GM23248 (cell line): ENCODE measurements around the gene ZNF736. TPM values are rescaled to one million over a fixed set of nuclear protein-coding genes. Genes with fewer than 3 reads are reported as not detected.

Source experiments
- DNase-seq: peaks from one replicate; pipeline ENCODE4 v3.0.0-alpha.2; 2015
- H2AFZ ChIP-seq: fragments of 200-600 bp; sonication (generic); 2 replicates; pipeline ENCODE4 v1.6.1; 2016; ENCODE audit warnings: antibody characterized with exemption
- H3F3A ChIP-seq: fragments of 200-600 bp; sonication (generic); 2 replicates; pipeline ENCODE4 v1.6.1; 2016; ENCODE audit warnings: mild to moderate bottlenecking, antibody characterized with exemption, mixed run types; ENCODE audit not compliant: insufficient read depth
- H3K27ac ChIP-seq: fragments of 200-600 bp; sonication (generic); 2 replicates; pipeline ENCODE4 v1.5.1; 2016; ENCODE audit warnings: mild to moderate bottlenecking
- H3K27me3 ChIP-seq: fragments of 200-600 bp; sonication (generic); replicated peaks from 2 replicates; pipeline ENCODE4 v1.6.1; 2016; ENCODE audit warnings: mild to moderate bottlenecking; ENCODE audit not compliant: insufficient read depth
- H3K36me3 ChIP-seq: fragments of 200-600 bp; sonication (generic); 2 replicates; pipeline ENCODE4 v1.6.1; 2016; ENCODE audit warnings: low read depth, mild to moderate bottlenecking
- H3K4me1 ChIP-seq: fragments of 200-600 bp; sonication (generic); 2 replicates; pipeline ENCODE4 v1.6.1; 2016; ENCODE audit warnings: mild to moderate bottlenecking; ENCODE audit not compliant: insufficient read depth
- H3K4me2 ChIP-seq: fragments of 200-600 bp; sonication (generic); one replicate; pipeline ENCODE4 v1.6.1; 2016; ENCODE audit warnings: mild to moderate bottlenecking; ENCODE audit not compliant: unreplicated experiment
- H3K4me3 ChIP-seq: fragments of 200-600 bp; sonication (generic); 2 replicates; pipeline ENCODE4 v1.5.1; 2016; ENCODE audit warnings: mild to moderate bottlenecking
- H3K79me2 ChIP-seq: fragments of 200-600 bp; sonication (generic); 2 replicates; pipeline ENCODE4 v1.6.1; 2016; ENCODE audit warnings: mild to moderate bottlenecking; ENCODE audit not compliant: insufficient read depth
- H3K9ac ChIP-seq: fragments of 200-600 bp; sonication (generic); 2 replicates; pipeline ENCODE4 v1.6.1; 2016; ENCODE audit warnings: mild to moderate bottlenecking
- H3K9me2 ChIP-seq: fragments of 200-600 bp; sonication (generic); 2 replicates; pipeline ENCODE4 v1.6.1; 2016; ENCODE audit warnings: mixed run types, mild to moderate bottlenecking, moderate library complexity; ENCODE audit not compliant: insufficient read depth
- H3K9me3 ChIP-seq: fragments of 200-600 bp; sonication (generic); one replicate; pipeline ENCODE4 v1.6.1; 2017; ENCODE audit warnings: low read depth
- H4K20me1 ChIP-seq: fragments of 200-600 bp; sonication (generic); 2 replicates; pipeline ENCODE4 v1.6.0; 2016; ENCODE audit not compliant: insufficient read depth
- EZH2 ChIP-seq: fragments of 200-600 bp; sonication (generic); IDR thresholded peaks from 2 replicates; pipeline ENCODE4 v1.6.1; 2018; ENCODE audit warnings: antibody characterized with exemption, mild to moderate bottlenecking; ENCODE audit not compliant: insufficient read depth, poor library complexity, severe bottlenecking
- EZH2phosphoT487 ChIP-seq: fragments of 200-600 bp; sonication (generic); IDR thresholded peaks from 2 replicates; pipeline ENCODE4 v1.6.1; 2018; ENCODE audit warnings: antibody characterized with exemption, moderate library complexity, mild to moderate bottlenecking, low read depth; ENCODE audit not compliant: insufficient read depth
- WGBS, 2 experiments: methylation state at CpG; one replicate each; pipeline ENCODE4 v1.1.6; 2015 to 2017; ENCODE audit warnings: low lambda C conversion rate in 2 of 2, low coverage in 1 of 2; ENCODE audit errors: missing lambda C conversion rate in 2 of 2; 5-methylcytosine and 5-hydroxymethylcytosine counted together
- in situ Hi-C: fragments of 300-500 bp; cut with MboI; formaldehyde crosslinking; loops from 2 replicates; pipeline ENCODE4 v1.15.0; 2020
- polyA plus RNA-seq: library from polyadenylated mRNA; unstranded; fragments of >200 nt; fragmentation: Nextera tagmentation; extraction: Ambion mirVana; gene quantifications from 2 replicates; pipeline ENCODE4 v1.2.1, GENCODE V29; 2016
- total RNA-seq: library from RNA; depleted of rRNA; stranded (reverse); fragments of >200 nt; shearing (Covaris generic); gene quantifications from 2 replicates; pipeline ENCODE4 v1.2.3, GENCODE V29; 2014; rRNA removed

ZNF736 gene
- total and polyA plus RNA-seq, 2 experiments from 2014 or later = 3.3 to 4.9 TPM

DNA sequence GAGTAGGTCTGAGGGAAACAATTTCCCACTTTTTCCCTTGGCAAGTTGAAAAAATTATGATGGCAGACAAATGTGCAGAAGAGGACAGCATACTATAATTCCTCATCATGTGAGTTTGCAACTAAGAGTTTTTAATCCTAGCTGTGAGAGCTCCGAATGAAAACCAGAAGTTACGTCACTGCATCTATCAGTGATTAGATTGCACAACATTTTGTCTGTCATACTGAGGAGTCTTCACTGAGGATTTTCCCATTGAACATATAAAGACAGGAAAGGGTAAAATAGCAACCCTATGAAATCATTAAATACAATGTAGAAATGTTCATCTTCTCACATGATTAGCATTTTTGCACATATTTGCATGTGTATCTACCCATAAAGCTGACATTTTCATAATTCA lies 45.8 kb downstream of the ZNF736 start:
- in situ Hi-C loops = no loop called here
- H2AFZ ChIP-seq = no peak overlapping the region
- H3K36me3 ChIP-seq = no peaks in the 10 kb centered on the region
- H4K20me1 ChIP-seq = no peaks in the 10 kb centered on the region
- 95 to 96% methylated on average over 2 of the region's 2 CpGs for WGBS, 2 experiments
- H3K9me3 ChIP-seq = peaks cover 2% of the 10 kb centered on the region
- no peak overlapping the region for H3K27ac ChIP-seq
- no peak overlapping the region for H3K4me2 ChIP-seq
- no peaks in the 10 kb centered on the region for H3K4me1 ChIP-seq
- H3K27me3 ChIP-seq = no peaks in the 10 kb centered on the region
- H3K79me2 ChIP-seq = no peaks in the 10 kb centered on the region
- H3K4me3 ChIP-seq = no peak overlapping the region
- H3F3A ChIP-seq = no peaks in the 10 kb centered on the region
- H3K9ac ChIP-seq = no peak overlapping the region
- H3K9me2 ChIP-seq = no peaks in the 10 kb centered on the region
- no peak for DNase-seq
- TF ChIP-seq EZH2phosphoT487 (no peak), EZH2 (no peak)

DNA sequence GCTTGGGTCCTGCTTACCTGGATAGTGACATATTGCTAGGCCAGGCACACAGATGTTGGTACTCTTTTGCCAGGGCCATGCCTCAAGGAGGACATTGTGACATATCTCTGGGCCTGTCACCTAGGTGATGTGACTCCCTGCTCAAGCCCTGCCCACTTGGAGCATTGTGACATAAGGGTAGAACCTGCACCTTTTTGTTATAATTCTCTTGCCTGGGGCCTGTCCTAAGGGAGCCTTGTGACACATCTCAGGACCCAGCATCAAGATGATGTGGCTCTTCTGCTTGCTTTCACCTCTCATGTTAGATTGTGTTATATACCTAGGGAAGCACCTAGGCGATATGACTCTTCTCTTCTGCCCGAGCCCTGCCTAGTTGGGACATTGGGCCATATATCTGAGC lies 57.4 kb downstream of the ZNF736 start:
- no peaks in the 10 kb centered on the region for H4K20me1 ChIP-seq
- H3K79me2 ChIP-seq = no peaks in the 10 kb centered on the region
- H3K27ac ChIP-seq = no peak overlapping the region
- no peaks in the 10 kb centered on the region for H3F3A ChIP-seq
- no peak for DNase-seq
- H3K4me1 ChIP-seq = no peaks in the 10 kb centered on the region
- no peaks in the 10 kb centered on the region for H3K27me3 ChIP-seq
- no peaks in the 10 kb centered on the region for H3K36me3 ChIP-seq
- no peaks in the 10 kb centered on the region for H3K9me2 ChIP-seq
- no peak overlapping the region for H3K4me2 ChIP-seq
- no peak overlapping the region for H3K4me3 ChIP-seq
- 20 to 41% methylated on average over 2 of the region's 2 CpGs for WGBS, 2 experiments
- in situ Hi-C loops = no loop called here
- TF ChIP-seq EZH2 (no peak), EZH2phosphoT487 (no peak)
- H3K9ac ChIP-seq = no peak overlapping the region
- no peaks in the 10 kb centered on the region for H3K9me3 ChIP-seq
- H2AFZ ChIP-seq = no peak overlapping the region

DNA sequence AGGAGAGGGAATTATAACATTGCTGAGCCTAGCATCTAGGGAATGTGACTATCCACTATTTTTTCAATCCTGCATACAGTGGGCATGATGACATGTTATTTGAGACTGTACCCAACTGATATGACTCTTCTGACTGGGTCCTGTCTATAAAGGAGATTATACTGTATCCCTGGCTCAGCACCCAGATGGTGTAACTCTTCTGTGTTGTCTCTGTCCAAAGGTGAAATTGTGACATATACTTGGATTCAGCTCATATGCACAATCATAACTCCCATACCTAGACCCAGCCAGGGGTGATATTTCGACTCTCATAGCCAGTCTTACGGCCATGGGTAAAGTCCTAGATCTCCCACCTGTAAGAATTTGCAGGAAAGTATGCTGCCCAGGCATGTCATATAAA lies 59.3 kb downstream of the ZNF736 start:
- Histone ChIP-seq H3K27me3 (no peaks in the 10 kb centered on the region), H3K9me2 (no peaks in the 10 kb centered on the region), H3K4me2 (no peak overlapping the region), H3K36me3 (no peaks in the 10 kb centered on the region), H3K4me3 (no peak overlapping the region), H3K4me1 (no peaks in the 10 kb centered on the region), H3K9me3 (no peaks in the 10 kb centered on the region), H3K79me2 (no peaks in the 10 kb centered on the region), H4K20me1 (no peaks in the 10 kb centered on the region), H3K27ac (no peak overlapping the region), H3F3A (no peaks in the 10 kb centered on the region), H3K9ac (no peak overlapping the region), H2AFZ (no peak overlapping the region)
- no peak for DNase-seq
- in situ Hi-C loops = no loop called here
- no peak for TF ChIP-seq EZH2phosphoT487
- no peak for TF ChIP-seq EZH2
- 7 to 28% methylated on average over 2 of the region's 2 CpGs for WGBS, 2 experiments

DNA sequence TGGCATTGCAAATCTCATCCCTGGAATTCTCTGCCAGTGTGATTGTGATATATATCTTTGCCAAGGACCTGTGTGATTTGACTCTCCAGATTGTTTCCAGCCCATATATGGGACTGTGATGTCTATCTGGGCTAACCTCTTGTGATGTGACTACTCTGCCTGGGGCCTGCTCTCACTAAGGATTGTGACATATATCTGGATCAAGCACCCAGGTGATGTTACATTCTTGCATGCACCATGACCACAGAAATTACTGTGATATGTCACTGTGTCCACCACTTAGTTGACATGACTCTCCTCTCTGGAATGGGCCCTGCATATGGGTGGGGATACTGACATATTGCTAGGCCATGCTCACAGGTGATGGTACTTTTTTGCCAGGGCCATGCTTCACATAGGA lies 86.6 kb downstream of the ZNF736 start:
- H3K4me3 ChIP-seq = no peak overlapping the region
- H3K27ac ChIP-seq = no peak overlapping the region
- TF ChIP-seq EZH2phosphoT487 (no peak), EZH2 (no peak)
- no peaks in the 10 kb centered on the region for H3K9me2 ChIP-seq
- no peaks in the 10 kb centered on the region for H3K36me3 ChIP-seq
- DNase-seq = no peak
- no peaks in the 10 kb centered on the region for H4K20me1 ChIP-seq
- no peaks in the 10 kb centered on the region for H3K4me1 ChIP-seq
- H3K9ac ChIP-seq = no peak overlapping the region
- no peaks in the 10 kb centered on the region for H3F3A ChIP-seq
- H2AFZ ChIP-seq = no peak overlapping the region
- in situ Hi-C loops = no loop called here
- no peak overlapping the region for H3K4me2 ChIP-seq
- H3K27me3 ChIP-seq = no peaks in the 10 kb centered on the region
- H3K9me3 ChIP-seq = peaks cover 5% of the 10 kb centered on the region
- H3K79me2 ChIP-seq = no peaks in the 10 kb centered on the region

Other genes starting within 250 kb of the ZNF736 start
- not detected in 2 replicates for gene ZNF735, start 106.8 kb upstream of the ZNF736 start, total RNA-seq
- not detected in 2 replicates for gene ZNF735, start 106.8 kb upstream of the ZNF736 start, polyA plus RNA-seq
- gene ZNF679, start 85.5 kb upstream of the ZNF736 start, total RNA-seq = not detected in 2 replicates
- not detected in 2 replicates for gene ZNF679, start 85.5 kb upstream of the ZNF736 start, polyA plus RNA-seq
- gene ZNF680, start 249.1 kb downstream of the ZNF736 start, total RNA-seq = 6.6 and 8.7 TPM in 2 replicates
- gene ZNF680, start 249.1 kb downstream of the ZNF736 start, polyA plus RNA-seq = 3.6 and 5.0 TPM in 2 replicates